IMR-90 (cell line): ENCODE measurements around the gene CLEC4G. TPM values are rescaled to one million over a fixed set of nuclear protein-coding genes. Genes with fewer than 3 reads are reported as not detected.

ENCODE experiments used
- ATAC-seq: fragments of 200-7000 bp; cut with Tn5 transposase; 2 replicates; pipeline ENCODE4 v1.9.1; 2020; ENCODE audit warnings: low read depth, mild to moderate bottlenecking, moderate library complexity
- BruUV-seq: library from RNA; stranded (reverse); fragments of 400-500 nt; replicated peaks from 2 replicates; lab custom pipeline; 2021; lab: Mats Ljungman, UMichigan
- CTCF ChIA-PET: fragments of 300-600 bp; formaldehyde crosslinking; extraction: SDS; loops from one replicate; lab custom pipeline; 2021; ENCODE audit warnings: antibody characterized with exemption; lab: Yijun Ruan, JAX
- POLR2A ChIA-PET: fragments of 300-600 bp; sonication (Branson Sonifier 250); formaldehyde crosslinking; loops from one replicate; lab custom pipeline; 2022; ENCODE audit warnings: antibody characterized with exemption; ENCODE audit not compliant: unreplicated experiment; lab: Charles Lee
- DNase-seq: peaks from one replicate; pipeline ENCODE4 v3.0.0; 2013
- H2AFZ ChIP-seq: replicated peaks from 2 replicates; pipeline ENCODE3; 2013; ENCODE audit warnings: low read length, mild to moderate bottlenecking; ENCODE audit not compliant: poor library complexity
- H2AK5ac ChIP-seq: 2 replicates; pipeline ENCODE4 v1.6.1; 2013; ENCODE audit warnings: low read depth, low read length, inconsistent platforms
- H2AK9ac ChIP-seq: replicated peaks from 2 replicates; pipeline ENCODE3; 2013; ENCODE audit warnings: mild to moderate bottlenecking, low read depth, low read length, moderate library complexity; ENCODE audit not compliant: poor library complexity
- H2BK120ac ChIP-seq: 2 replicates; pipeline ENCODE4 v1.6.1; 2013; ENCODE audit warnings: low read depth, low read length, inconsistent platforms
- H2BK15ac ChIP-seq: 3 replicates; pipeline ENCODE4 v1.6.1; 2013; ENCODE audit warnings: low read depth, low read length, inconsistent platforms
- H2BK20ac ChIP-seq: 2 replicates; pipeline ENCODE4 v1.6.1; 2013; ENCODE audit warnings: low read depth, mild to moderate bottlenecking, inconsistent platforms, low read length, moderate library complexity
- H2BK5ac ChIP-seq: 2 replicates; pipeline ENCODE4 v1.6.1; 2013; ENCODE audit warnings: mild to moderate bottlenecking, low read depth, low read length, inconsistent platforms; ENCODE audit not compliant: poor library complexity, severe bottlenecking
- H3K14ac ChIP-seq: replicated peaks from 2 replicates; pipeline ENCODE4 v1.6.1; 2013; ENCODE audit warnings: low read depth, low read length, inconsistent platforms
- H3K18ac ChIP-seq: 2 replicates; pipeline ENCODE4 v1.6.1; 2013; ENCODE audit warnings: low read depth, low read length, control low read depth
- H3K23ac ChIP-seq: 2 replicates; pipeline ENCODE4 v1.6.1; 2013; ENCODE audit warnings: low read depth, low read length, inconsistent platforms
- H3K27ac ChIP-seq: 2 replicates; pipeline ENCODE4 v1.5.1; 2013; ENCODE audit warnings: mild to moderate bottlenecking, control low read depth, low read length; ENCODE audit not compliant: insufficient read depth
- H3K27me3 ChIP-seq: 2 replicates; pipeline ENCODE4 v1.6.1; 2013; ENCODE audit warnings: low read length; ENCODE audit not compliant: control insufficient read depth, insufficient read depth
- H3K36me3 ChIP-seq: 2 replicates; pipeline ENCODE4 v1.6.1; 2013; ENCODE audit warnings: low read length, mixed read lengths; ENCODE audit not compliant: control insufficient read depth, insufficient read depth
- H3K4ac ChIP-seq: 2 replicates; pipeline ENCODE4 v1.6.1; 2013; ENCODE audit warnings: low read depth, low read length, inconsistent platforms
- H3K4me1 ChIP-seq: 2 replicates; pipeline ENCODE4 v1.6.1; 2013; ENCODE audit warnings: low read length, mixed read lengths; ENCODE audit not compliant: control insufficient read depth, insufficient read depth
- H3K4me2 ChIP-seq: 2 replicates; pipeline ENCODE4 v1.6.1; 2013; ENCODE audit warnings: low read depth, mild to moderate bottlenecking, control low read depth, low read length, moderate library complexity
- H3K4me3 ChIP-seq: 2 replicates; pipeline ENCODE4 v1.5.1; 2013; ENCODE audit warnings: low read depth, mild to moderate bottlenecking, control low read depth, low read length, moderate library complexity; ENCODE audit not compliant: insufficient read depth
- H3K56ac ChIP-seq: 2 replicates; pipeline ENCODE4 v1.6.1; 2013; ENCODE audit warnings: low read length, inconsistent platforms; ENCODE audit not compliant: insufficient read depth; ENCODE audit errors: extremely low read depth
- H3K79me1 ChIP-seq, 2 experiments: 2 replicates each; pipeline ENCODE4 v1.6.1; 2013; ENCODE audit warnings: low read length in 2 of 2, inconsistent platforms in 1 of 2, low read depth in 1 of 2
- H3K9ac ChIP-seq: 2 replicates; pipeline ENCODE4 v1.6.1; 2013; ENCODE audit warnings: low read depth, low read length, control low read depth
- H3K9me1 ChIP-seq: 2 replicates; pipeline ENCODE4 v1.6.1; 2013; ENCODE audit warnings: low read length, inconsistent platforms; ENCODE audit not compliant: insufficient read depth
- H3K9me3 ChIP-seq: 2 replicates; pipeline ENCODE4 v1.6.1; 2013; ENCODE audit warnings: low read length; ENCODE audit not compliant: control insufficient read depth, insufficient read depth
- H4K20me1 ChIP-seq: 2 replicates; pipeline ENCODE4 v1.6.1; 2013; ENCODE audit warnings: low read length, inconsistent platforms; ENCODE audit not compliant: insufficient read depth
- H4K5ac ChIP-seq: 2 replicates; pipeline ENCODE4 v1.6.1; 2013; ENCODE audit warnings: mild to moderate bottlenecking, low read depth, low read length, control low read depth
- H4K8ac ChIP-seq, 2 experiments: 2 replicates each; pipeline ENCODE4 v1.6.1; 2013; ENCODE audit warnings: low read depth in 2 of 2, low read length in 2 of 2, control low read depth in 1 of 2, inconsistent platforms in 1 of 2
- H4K91ac ChIP-seq: 2 replicates; pipeline ENCODE4 v1.6.1; 2013; ENCODE audit warnings: low read depth, low read length, inconsistent platforms; ENCODE audit not compliant: insufficient read depth
- BHLHE40 ChIP-seq: fragments of 150-350 bp; IDR thresholded peaks from 2 replicates; pipeline ENCODE4 v1.6.1; 2016; ENCODE audit warnings: mild to moderate bottlenecking, low read depth, low read length
- CEBPB ChIP-seq: IDR thresholded peaks from 2 replicates; pipeline ENCODE4 v1.6.1; 2012; ENCODE audit warnings: low read depth, low read length, improper control_type of control experiment
- CHD1 ChIP-seq: IDR thresholded peaks from 2 replicates; pipeline ENCODE4 v1.6.1; 2012; ENCODE audit warnings: low read depth, low read length, improper control_type of control experiment
- CTCF ChIP-seq: conservative IDR thresholded peaks from 2 replicates; pipeline ENCODE4 v1.5.1; 2012; ENCODE audit warnings: mild to moderate bottlenecking, low read depth, low read length, improper control_type of control experiment
- FOS ChIP-seq: fragments of 150-350 bp; IDR thresholded peaks from 2 replicates; pipeline ENCODE4 v1.6.1; 2016; ENCODE audit warnings: low read depth, low read length
- MAFK ChIP-seq: IDR thresholded peaks from 2 replicates; pipeline ENCODE4 v1.6.1; 2012; ENCODE audit warnings: low read depth, low read length, improper control_type of control experiment
- MXI1 ChIP-seq: IDR thresholded peaks from 2 replicates; pipeline ENCODE4 v1.6.1; 2012; ENCODE audit warnings: low read depth, mild to moderate bottlenecking, low read length, moderate library complexity, borderline replicate concordance
- NFE2L2 ChIP-seq: fragments of 150-350 bp; IDR thresholded peaks from 2 replicates; pipeline ENCODE4 v1.6.1; 2016; ENCODE audit warnings: low read depth, mild to moderate bottlenecking, low read length
- RAD21 ChIP-seq: IDR thresholded peaks from 2 replicates; pipeline ENCODE4 v1.6.1; 2012; ENCODE audit warnings: low read length, improper control_type of control experiment
- RCOR1 ChIP-seq: IDR thresholded peaks from 2 replicates; pipeline ENCODE4 v1.6.1; 2012; ENCODE audit warnings: mild to moderate bottlenecking, low read length, improper control_type of control experiment; ENCODE audit not compliant: insufficient replicate concordance
- RFX5 ChIP-seq: IDR thresholded peaks from 2 replicates; pipeline ENCODE4 v1.8.0; 2012; ENCODE audit warnings: low read depth, mild to moderate bottlenecking, low read length, moderate library complexity
- USF2 ChIP-seq: fragments of 150-350 bp; IDR thresholded peaks from 2 replicates; pipeline ENCODE4 v1.6.1; 2017; ENCODE audit warnings: mild to moderate bottlenecking, antibody characterized with exemption, low read length, low read depth
- WGBS, 2 experiments: methylation state at CpG; one replicate each; pipeline versions ENCODE4 v1.1.5 to v1.1.7; 2013; ENCODE audit warnings: missing lambda C conversion rate in 2 of 2; ENCODE audit not compliant: insufficient read length in 1 of 2; ENCODE audit errors: extremely low coverage in 2 of 2; 5-methylcytosine and 5-hydroxymethylcytosine counted together
- dilution Hi-C: fragments of 300-500 bp; cut with HindIII; formaldehyde crosslinking; loops from one replicate; pipeline ENCODE4 v1.14.3; 2018; ENCODE audit warnings: low sequenced_read_pairs; ENCODE audit not compliant: unreplicated experiment
- in situ Hi-C: fragments of 300-500 bp; cut with MboI; formaldehyde crosslinking; loops from 3 replicates; pipeline ENCODE4 v1.14.3; 2019; ENCODE audit warnings: low sequenced_read_pairs, inconsistent platforms, mixed read lengths
- intact Hi-C: fragments of 100-400 bp; cut with micrococcal nuclease; formaldehyde crosslinking; loops from 2 replicates; pipeline ENCODE4 v1.10.0; 2022
- polyA plus RNA-seq, 3 experiments: library from polyadenylated mRNA; depleted of rRNA; stranded (reverse); fragments of >200 nt; gene quantifications; 2 replicates each; pipeline ENCODE4 v1.2.3, GENCODE V29; 2012; ENCODE audit warnings: low replicate concordance in 1 of 3
- total RNA-seq: library from RNA; depleted of rRNA; stranded (reverse); fragments of >200 nt; gene quantifications from 2 replicates; pipeline ENCODE4 v1.2.3, GENCODE V29; 2012

The CLEC4G gene
- total and polyA plus RNA-seq, 2 of the 4 experiments (the other 2 are of a cell fraction), result not detected

- TF ChIP-seq RAD21, result no peak
- TF ChIP-seq RFX5, result no peak
- TF ChIP-seq CHD1, result no peak
- TF ChIP-seq RCOR1, result no peak
- no peak for TF ChIP-seq FOS
- TF ChIP-seq CEBPB, result no peak
- no peak for TF ChIP-seq NFE2L2
- TF ChIP-seq USF2, result no peak
- no peak for TF ChIP-seq MAFK
- no peak for TF ChIP-seq CTCF
- no peak for TF ChIP-seq MXI1
- TF ChIP-seq BHLHE40, result no peak
- H3K27me3 ChIP-seq, result peaks cover 16% of the 10 kb centered on the region
- H3K56ac ChIP-seq, result no peak overlapping the region
- H3K4me1 ChIP-seq, result no peaks in the 10 kb centered on the region
- H3K79me1 ChIP-seq, result no peaks in the 10 kb centered on the region
- H4K5ac ChIP-seq, result no peak overlapping the region
- no peak overlapping the region for H2AK9ac ChIP-seq
- H3K9me1 ChIP-seq, result no peaks in the 10 kb centered on the region
- H3K14ac ChIP-seq, result no peak overlapping the region
- no peak overlapping the region for H3K9ac ChIP-seq
- H2AK5ac ChIP-seq, result no peak overlapping the region
- in situ Hi-C loops (no loop called here), intact Hi-C loops (no loop called here), dilution Hi-C loops (no loop called here)
- H2BK15ac ChIP-seq, result no peak overlapping the region
- no peaks in the 10 kb centered on the region for H4K20me1 ChIP-seq
- H3K4ac ChIP-seq, result no peak overlapping the region
- POLR2A ChIA-PET, result no interaction called here
- WGBS, 2 experiments, result no CpG with 5 or more reads among the region's 4 CpGs
- H2AFZ ChIP-seq, result no peak overlapping the region
- no peak overlapping the region for H3K23ac ChIP-seq
- no peak overlapping the region for H4K8ac ChIP-seq
- ATAC-seq, result no peak
- H3K36me3 ChIP-seq, result no peaks in the 10 kb centered on the region
- no peak overlapping the region for H3K4me2 ChIP-seq
- H3K4me3 ChIP-seq, result no peak overlapping the region
- no TSS peak for BruUV-seq
- no peak overlapping the region for H2BK120ac ChIP-seq
- CTCF ChIA-PET, result no interaction called here
- DNase-seq, result no peak
- no peak overlapping the region for H3K18ac ChIP-seq
- no peak overlapping the region for H4K91ac ChIP-seq
- no peak overlapping the region for H2BK20ac ChIP-seq
- H2BK5ac ChIP-seq, result no peak overlapping the region
- peaks cover 2% of the 10 kb centered on the region; the same call in 1 of the 2 replicates for H3K9me3 ChIP-seq
- H3K27ac ChIP-seq, result no peak overlapping the region
Observed at GRCh38 chr19:7694499-7694898, 37.4 kb downstream of the CLEC4G start.
